Measurements from ENCODE around the gene WDR64.
"Not testable (repeated sequence)": the region's sequence is repeated elsewhere in the genome, so short reads cannot be mapped to it uniquely, and the experiment has no call there.

WDR64 gene

DNA sequence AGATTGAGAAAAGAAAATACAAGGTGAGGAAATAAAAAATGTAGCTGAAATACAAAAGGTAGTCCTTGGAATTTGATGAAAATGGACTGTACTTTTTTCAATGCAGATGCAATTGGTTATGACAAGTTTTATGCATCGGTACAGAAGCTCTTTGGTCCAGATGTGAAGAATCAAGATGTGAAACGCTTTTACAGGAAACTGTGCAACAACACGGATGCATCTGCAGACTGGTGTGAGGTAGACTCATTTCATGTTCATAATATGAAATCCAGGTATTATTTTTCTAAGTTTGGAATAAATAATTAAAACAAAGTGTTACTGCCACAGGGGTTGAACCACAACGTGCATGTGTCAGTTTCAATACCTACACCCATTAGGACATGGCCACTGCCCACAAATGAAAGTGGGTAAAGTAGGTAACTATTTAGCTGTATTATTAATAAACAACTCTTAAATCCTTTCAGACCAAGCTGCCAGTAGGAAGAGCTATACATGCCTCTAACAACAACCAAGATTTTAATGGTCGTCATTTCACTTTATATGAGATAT is 8.4 kb downstream of the WDR64 start:
- no peak for DNase-seq

DNA sequence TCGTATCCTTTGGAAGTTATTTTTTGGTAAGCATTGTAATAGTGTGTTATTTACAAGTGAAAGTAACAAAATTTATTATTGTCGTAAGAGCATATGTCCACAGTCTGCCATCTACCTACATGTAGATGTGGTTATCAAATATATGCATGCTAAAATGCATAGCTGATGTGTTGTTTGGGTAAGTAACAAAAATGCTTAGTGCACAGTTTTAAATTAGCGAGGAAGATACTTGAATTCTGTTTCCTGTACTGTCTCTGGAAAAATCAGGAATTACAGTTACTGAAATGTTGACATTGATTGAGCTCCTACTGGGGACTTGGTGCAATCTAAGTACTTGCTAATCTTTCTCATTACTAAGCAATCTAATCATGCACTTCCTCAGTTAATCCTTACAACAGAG is 14.3 kb downstream of the WDR64 start:
- DNase-seq = no peak

- no peak for DNase-seq
Measured at GRCh38 chr1:241672301-241672700, 20.2 kb downstream of the WDR64 start.

DNA sequence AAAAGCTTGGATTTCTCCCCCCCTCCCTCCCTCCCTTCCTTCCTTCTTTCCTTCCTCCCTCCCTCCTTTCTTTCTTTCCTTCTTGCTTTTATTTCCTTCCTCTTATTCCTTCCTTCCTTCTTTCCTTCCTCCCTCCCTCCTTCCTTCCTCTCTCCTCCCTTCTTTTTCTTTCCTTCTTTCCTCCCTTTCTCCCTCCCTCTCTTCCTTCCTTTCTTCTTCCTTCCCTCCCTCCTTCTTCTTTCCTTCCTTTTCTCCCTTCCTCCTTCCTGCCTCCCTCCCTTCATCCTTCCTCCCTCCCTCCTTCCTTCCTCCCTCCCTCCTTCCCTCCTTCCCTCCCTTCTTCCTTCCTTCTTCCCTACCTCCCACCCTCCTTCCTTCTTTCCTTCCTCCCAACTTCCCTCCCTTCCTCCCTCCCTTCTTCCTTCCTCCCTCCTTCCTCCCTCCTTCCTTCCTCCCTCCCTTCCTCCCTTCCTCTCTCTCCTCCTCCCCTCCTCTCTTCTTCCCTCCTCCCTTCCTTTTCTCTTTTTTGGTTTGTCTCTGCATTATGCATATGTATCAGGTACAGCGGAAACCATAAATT is 22.8 kb downstream of the WDR64 start:
- DNase-seq = no peak

GRCh38 chr1:241675983-241676382 is 23.9 kb downstream of the WDR64 start:
- DNase-seq = no peak

DNA sequence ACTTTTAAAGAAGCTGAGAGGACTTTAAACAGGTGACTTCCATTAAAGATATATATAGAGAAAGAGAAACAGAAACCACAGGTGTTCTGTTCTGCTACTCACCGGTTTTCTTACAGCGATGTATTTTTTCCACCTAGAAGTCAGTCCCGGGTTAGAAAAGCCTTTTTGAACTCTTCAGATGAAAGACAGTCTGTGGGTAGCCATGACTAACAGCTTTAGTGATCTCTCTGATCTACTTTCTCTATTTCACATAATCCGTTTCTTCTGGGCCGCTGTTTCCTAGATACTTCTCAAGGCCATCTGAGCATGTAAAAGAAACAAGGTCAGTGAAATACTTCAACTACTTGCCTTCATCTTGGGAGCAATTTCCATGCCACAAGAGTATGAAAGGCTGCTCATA is 25.1 kb downstream of the WDR64 start:
- DNase-seq = no peak

- DNase-seq = no peak
Measured at GRCh38 chr1:241678536-241678935, 26.5 kb downstream of the WDR64 start.

DNA sequence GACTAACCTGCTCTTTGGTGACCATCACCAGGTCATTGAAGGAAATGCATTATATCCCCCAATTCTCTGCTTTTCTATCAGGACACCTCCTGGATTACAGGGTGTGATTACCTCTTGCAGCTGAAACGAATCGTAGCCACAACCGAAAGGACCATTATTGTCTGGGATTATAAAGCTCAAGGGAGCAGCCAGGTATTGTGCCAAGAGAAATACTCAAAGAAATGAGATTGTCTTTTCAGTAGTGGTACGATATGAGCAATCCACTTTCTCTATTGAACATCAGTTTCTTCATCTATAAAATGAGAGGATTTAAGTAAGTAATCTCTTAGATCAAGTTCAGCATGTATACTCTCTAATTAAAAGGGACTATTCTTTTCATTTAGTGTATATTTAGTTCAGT is 27.3 kb downstream of the WDR64 start:
- no peak for DNase-seq

- DNase-seq = no peak
Measured at GRCh38 chr1:241679961-241680360, 27.9 kb downstream of the WDR64 start.

GRCh38 chr1:241681861-241682448 is 29.9 kb downstream of the WDR64 start:
- DNase-seq = not testable (repeated sequence)

DNA sequence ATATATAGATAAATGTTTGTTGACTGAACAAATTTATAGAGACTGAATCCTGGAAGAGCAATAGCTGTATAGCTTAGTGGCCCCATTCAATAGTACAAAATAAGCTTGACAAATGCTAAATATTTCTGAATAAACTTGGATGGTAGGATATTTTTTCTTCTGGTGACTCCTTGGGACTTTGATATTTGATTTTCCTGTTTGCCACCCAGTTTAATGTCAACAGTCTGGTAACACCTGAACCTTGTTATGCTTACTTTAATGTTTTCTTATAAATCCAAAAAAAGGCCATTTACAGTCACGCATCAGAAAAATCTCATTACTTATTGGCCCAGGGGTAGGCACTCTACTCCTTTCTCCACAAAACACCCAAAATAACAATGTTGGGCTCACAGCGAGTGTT is 30.8 kb downstream of the WDR64 start:
- DNase-seq = no peak

GRCh38 chr1:241684108-241684507 is 32.0 kb downstream of the WDR64 start:
- DNase-seq = no peak

- no peak for DNase-seq
Measured at GRCh38 chr1:241688940-241689368, 36.9 kb downstream of the WDR64 start.

GRCh38 chr1:241695246-241696171 is 43.4 kb downstream of the WDR64 start:
- no peak for DNase-seq

DNA sequence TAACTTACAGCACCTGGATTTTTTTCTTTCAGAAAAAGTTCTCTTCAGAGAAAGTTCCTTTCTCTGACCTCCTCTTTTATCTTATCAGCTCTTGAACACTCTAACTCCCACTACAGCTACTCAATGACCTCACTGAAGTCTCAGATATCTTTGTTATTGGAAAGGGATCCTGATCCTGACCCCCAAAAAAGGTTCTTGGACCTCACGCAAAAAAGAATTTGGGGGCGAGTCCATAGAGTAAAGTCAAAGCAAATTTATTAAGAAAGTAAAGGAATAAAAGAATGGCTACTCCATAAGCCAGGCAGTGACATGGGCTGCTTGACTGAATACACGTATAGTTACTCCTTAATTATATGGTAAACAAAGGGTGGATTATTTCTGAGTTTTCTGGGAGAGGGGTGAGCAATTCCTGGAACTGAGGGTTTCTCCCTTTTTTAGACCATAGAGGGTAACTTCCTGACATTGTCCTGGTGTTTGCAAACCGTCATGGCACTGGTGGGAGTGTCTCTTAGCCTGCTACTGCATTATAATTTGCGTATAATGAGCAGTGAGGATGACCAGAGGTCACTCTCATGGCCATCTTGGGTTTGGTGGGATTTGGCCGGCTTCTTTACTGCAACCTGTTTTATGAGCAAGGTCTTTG is 44.2 kb downstream of the WDR64 start:
- DNase-seq = no peak

GRCh38 chr1:241696815-241697639 is 44.9 kb downstream of the WDR64 start:
- DNase-seq = no peak

DNA sequence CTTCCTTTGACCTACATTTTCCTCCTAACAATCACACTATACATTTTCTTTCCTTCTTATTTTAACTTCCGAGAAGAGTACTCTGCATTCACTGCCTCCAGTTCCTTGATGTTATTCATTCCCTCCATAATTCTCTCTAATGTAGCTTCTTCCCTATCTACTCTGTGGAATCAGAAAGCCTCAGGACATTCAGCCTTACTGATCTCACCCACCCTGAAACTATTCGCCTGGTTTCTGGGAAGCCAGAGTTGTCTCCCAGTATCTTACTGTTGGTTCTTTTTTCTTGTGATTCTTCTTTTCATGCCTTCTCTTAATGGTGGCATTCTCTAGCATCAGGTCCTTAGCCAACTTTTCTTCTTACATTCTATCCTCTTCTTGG is 45.5 kb downstream of the WDR64 start:
- no peak for DNase-seq

- DNase-seq = no peak
Measured at GRCh38 chr1:241698177-241698576, 46.1 kb downstream of the WDR64 start.

- no peak for DNase-seq
Measured at GRCh38 chr1:241701483-241702295, 49.6 kb downstream of the WDR64 start.

GRCh38 chr1:241702442-241703373 is 50.6 kb downstream of the WDR64 start:
- DNase-seq = no peak

All from NCI-H510A treated with DMSO at 0.1 percent for 48 hours (cell line).